GF-D8 (cell line): ENCODE measurements around the gene POU2F1.

Experiments used
- DNase-seq: peaks from one replicate; lab custom pipeline; 2025; lab: John Stamatoyannopoulos, UW

The POU2F1 gene

DNA sequence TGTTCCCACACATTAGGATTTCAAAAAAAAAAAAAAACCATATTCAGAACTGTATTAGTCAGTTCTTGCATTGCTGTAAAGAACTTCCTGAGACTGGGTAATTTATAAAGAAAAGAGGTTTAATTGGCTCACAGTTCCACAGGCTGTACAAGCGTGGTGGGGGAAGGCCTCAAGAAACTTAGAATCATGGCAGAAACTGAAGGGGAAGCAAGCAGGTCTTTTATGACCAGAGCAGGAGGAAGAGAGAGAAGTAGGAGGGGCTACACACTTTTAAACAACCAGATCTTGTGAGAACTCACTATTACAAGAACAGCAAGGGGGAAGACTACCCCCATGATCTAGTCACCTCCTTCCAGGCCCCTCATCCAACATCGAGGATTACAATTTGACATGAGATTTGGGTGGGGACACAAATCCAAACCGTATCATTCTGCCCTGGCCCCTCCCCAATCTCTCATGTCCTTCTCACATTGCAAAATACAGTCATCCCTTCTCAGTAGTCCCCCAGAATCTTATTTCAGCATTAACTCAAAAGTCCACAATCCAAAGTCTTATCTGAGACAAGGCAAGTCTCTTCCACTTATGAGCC is 51.8 kb downstream of the POU2F1 start:
- peak; percentile 74 for DNase-seq

DNA sequence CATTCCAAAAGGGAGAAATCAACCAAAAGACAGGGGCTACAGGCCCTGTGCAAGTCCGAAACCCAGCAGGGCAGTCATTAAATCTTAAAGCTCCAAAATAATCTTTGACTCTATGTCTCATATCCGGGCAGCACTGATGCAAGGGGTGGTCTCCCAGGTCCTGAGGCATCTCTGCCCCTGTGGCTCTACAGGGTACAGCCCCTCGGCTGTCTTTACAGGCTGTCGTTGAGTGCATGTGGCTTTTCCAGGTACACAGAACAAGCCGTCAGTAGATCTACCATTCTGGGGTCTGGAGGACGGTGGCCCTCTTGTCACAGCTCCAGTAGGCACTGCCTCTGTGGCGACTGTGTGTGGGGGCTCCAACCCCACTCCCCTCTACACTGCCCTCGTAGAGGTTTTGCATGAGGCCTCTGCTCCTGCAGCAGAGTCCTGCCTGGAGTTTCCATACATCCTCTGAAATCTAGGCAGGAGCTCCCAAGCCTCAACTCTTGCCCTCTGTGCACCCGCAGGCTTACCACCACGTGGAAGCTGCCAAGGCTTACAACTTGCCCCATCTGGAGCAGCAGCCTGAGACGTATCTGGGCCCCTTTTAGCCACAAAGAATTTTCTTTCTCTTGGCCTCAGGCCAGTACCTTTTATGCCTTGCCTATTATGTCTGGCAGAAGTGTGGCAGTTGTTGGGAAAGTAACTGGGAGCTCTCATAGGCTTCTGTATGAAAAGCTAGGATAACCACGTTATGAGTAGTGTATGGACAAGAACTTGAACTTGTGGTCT is 52.5 kb downstream of the POU2F1 start:
- peak; percentile 66 for DNase-seq

DNA sequence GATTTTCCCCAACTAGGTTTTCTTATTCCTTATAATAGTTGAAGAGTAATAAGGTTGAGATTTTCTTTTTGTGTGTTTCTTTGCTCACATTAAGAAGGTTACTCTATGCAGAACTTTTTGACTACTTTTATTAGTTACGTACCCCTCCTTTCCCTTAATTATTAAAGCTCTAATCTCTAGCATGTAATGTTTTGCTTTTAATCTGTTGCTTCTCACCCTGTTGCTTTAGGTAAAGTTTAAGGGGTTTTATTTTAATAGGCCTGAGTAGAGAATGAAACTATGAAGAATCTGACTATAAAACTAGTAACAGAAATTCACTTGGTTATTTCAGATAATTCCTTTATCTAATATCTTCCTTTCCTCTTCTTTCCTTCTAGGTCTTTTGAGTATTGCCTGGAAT is 53.4 kb downstream of the POU2F1 start:
- no peak for DNase-seq

DNA sequence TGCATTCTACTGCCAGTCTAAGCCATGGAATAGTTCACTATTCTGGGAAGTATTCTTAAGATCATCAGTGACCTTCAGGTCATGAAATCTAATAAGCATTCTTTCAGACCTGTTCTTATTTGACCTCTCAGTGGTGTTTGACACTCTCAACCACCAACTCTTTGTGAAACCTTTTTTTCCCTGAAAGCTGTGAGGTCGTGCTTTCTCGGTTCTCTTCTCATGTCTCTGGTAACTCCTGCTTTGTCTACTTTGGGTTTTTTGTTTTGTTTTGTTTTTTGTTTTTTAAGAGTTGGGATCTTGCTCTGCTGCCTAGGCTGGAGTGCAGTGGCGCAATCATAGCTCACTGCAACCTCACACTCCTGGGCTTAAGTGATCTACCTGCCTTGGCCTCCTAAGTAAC is 56.3 kb downstream of the POU2F1 start:
- DNase-seq, result no peak

DNA sequence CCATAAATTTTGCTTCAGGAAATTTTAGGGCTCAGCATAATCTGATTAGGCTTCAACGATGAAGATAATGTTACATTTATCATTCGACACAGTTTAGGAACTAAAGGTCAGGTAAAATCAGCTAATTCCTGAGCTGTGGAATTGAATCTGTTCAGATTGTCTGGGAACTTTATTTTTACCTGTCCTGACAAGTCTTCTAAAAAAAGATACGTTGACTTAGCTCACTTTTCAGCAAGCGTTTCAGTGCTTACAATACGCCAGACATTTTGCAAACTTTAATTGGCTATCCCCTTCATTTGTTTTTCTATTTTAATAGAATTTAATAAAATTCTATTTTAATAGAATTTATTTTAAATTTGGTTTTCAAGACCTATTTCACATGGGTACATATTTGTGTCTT is 57.8 kb downstream of the POU2F1 start:
- DNase-seq, result no peak

DNA sequence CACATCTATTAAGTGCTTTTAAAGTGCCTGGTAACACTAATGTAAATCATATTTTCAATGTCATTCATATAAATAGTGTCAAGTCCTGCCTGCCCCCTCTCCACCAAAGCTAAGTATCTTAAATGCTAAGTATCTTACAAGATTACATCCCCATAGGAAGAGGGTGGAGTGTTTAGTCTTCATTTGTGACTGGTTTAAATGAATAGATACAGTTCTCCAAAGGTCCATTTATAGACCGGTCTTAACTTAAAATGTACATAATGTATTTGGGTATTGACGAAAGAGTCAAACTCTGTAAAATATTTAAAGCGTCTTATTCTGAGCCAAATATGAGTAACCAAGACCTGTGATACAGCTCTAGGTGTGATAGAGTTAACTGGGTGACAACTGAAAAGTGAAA is 60.2 kb downstream of the POU2F1 start:
- DNase-seq, result no peak

DNA sequence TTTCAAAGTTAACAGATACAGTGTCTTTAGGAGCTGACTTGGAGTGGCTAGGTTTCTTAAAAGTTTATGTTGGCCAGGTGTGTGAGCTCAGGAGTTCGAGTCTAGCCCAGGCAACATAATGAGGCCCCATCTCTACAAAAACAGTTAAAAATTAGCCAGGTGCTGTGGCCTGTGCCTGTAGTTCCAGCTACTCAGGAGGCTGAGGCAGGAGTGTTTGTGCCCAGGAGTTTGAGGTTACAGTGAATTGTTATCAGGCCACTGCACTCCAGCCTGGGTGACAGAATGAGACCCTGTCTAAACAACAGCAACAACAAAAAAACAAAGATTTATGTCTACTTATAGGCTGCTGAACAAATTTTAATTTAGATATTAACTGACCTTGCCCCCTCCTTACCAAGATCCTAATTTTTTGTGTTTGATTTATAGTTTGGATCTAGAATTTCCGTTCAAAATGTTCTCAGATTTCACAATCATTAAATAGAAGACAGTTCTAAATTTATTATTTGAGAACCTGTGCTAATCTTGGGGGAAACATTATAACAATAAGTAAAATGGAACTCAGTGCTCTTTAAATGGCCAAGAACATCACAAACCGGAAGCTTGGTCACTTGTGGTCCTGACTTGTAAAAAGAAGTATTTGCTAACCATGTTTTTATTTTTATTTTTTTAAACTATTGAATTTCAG is 67.8 kb downstream of the POU2F1 start:
- DNase-seq, result no peak

DNA sequence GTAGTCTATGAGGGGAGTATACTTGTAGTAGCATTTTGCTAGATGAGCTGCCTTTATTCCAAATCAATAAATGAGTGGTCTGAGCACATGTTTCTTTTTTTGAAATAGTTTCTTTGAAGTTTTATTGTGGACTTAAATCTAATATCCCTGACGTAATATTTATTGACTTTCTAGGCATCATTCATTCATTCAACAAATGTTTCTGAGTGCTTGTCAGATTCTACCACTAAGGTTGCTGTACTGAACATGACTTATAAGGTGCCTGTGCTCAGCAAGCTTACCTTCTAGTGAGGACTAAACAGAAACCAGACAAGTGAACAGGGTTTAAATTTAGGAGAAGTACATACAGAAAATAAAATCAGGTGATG is 68.4 kb downstream of the POU2F1 start:
- no peak for DNase-seq

DNA sequence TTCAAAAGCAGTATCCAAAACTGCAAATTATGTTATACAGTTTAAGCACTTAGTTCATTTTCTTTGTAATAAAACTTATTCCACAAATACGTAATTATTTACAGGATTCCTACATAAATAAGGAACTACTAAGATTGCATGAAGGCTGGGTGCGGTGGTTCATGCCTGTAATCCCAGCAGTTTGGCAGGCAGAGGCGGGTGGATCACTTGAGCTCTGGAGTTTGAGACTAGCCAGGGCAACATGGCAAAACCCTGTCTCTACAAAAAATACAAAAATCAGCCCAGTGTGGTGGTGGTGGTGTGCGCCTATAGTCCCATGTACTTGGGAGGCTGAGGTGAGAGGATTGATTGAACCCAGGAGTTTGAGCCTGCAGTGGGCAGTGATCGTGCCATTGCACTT is 69.3 kb downstream of the POU2F1 start:
- no peak for DNase-seq

DNA sequence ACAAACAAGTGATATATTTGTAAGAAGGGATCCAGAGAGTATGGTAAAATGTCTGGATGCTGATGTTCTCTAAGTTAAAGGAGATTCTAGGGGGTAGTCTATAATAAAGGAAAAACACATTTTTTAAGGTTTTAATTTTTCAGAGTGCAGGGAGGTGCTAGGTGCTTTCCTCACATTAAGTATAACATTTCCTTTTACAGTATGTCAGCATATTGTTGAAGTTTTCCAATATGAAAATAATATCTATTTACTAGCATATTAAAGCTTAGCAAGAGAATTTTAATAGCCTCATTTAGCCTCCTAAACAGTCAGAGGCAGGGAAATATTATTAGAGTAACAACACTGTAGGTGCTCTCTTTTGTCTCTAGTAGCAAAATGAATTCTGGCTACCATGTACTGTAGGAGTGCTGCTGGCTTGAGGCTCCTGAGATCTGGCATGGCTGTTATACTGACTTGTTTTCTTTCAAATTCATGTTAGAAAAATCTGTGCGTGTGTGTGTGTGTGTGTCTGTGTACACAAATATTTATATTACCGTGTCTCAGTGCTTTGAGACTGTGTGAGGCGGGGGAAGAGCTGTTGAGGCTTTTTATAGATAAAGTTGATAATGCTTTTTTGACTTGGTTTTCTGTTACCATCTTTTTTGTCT is 71.0 kb downstream of the POU2F1 start:
- DNase-seq, result no peak

DNA sequence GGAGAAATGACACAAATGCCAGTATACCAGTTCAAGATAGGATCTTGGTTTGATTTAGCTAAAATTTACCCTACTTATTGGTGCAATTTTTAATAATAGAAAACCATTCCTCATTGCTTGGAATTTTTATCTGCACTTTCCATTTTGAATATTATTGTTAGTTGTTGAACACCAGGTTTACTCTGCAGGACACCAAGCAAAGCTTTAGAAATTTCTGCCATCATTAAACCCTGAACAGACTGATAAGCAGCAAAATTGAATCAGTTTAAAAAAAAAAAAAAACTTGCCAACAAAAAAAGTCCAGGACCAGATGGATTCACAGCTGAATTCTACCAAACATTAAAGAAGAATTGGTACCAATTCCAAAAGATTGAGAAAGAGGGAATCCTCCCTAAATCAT is 71.5 kb downstream of the POU2F1 start:
- DNase-seq, result no peak

DNA sequence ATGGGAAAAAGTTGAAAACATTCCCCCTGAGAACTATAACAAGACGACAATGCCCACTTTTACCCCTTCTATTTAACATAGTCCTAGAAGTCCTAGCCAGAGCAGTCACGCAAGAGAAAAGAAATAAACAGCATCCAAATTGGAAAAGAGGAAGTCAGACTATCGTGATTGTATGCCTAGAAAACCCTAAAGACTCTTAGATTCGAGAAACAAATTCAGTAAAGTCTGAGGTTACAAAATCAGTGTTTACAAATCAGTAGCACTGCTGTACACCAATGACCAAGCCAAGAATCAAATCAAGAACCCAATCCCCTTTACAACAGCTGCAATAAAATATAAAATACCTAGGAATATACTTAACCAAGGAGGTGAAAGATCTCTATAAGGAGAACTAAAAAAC is 72.4 kb downstream of the POU2F1 start:
- DNase-seq, result no peak

DNA sequence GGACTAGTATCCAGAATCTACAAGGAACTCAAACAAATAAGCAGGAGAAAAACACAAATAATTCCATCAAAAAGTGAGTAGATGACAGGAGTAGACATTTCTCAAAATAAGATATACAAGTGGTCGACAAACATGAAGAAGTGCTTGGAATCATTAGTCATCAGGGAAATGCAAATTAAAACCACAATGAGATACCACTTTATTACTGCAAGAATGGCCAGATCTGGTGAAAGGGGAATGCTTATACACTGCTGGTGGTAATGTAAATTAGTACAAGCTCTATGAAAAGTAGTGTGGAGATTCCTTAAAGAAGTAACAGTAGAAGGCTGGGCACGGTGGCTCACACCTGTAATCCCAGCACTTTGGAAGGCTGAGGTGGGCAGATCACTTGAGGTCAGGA is 73.8 kb downstream of the POU2F1 start:
- no peak for DNase-seq

DNA sequence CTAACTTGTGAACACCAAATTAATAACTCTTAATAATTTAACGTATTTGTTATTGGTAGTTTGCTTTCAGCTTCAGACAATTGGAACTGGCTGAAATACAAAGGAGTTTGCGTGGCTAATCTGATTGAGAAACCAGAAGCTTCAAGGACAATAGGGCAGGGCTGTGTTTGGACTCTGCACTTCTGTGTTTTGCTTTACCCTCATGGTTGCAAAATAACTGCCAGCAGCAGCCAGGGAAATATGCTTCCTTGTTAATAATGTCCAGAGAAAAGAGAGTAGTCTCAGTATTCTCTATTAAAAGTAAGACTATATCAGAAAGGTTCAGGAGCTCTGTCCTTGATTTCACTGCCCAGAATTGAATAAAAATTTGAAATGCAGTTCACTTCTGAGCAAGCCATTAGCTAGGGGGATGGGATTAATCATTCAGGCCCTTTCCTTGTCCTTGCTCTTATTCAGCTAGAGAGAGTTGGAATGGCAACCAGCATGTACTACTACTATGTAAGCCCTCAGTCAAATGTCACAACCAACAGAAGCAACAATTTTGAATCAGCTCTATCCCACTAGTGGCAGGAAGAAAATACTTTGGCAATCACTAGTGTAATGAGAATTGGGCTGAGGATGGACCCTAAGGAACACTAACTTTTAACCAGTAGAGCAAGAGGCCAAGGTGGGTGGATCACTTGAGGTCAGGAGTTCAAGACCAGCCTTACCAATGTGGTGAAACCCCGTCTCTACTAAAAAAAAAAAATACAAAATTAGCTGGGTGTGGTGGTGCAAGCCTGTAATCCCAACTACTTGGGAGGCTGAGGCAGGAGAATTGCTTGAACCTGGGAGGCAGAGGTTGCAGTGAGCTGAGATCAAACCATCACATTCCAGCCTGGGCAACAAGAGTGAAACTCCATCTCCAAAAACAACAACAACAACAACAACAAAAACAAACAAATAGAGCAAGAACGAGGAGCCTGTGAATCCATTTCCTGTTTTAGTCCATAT is 76.8 kb downstream of the POU2F1 start:
- peak; percentile 79 for DNase-seq

DNA sequence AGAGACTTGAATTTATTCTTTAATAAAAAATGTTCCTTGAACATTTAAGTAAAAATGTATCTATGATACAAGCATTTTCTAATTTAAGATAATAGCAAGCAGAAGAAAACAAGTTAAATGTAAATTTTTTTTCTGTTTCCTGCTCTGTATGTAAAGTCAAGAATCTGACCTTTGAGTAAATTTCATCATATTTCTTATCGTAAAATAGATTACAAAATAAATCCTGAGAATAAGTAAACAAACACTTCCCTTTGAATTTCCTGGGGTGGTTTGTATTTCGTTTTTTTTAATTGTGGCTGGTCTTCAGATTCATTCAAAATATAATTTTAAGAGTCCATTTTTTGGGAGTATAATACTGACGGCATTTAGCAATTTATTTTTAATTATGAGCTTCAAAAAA is 77.6 kb downstream of the POU2F1 start:
- DNase-seq, result no peak

DNA sequence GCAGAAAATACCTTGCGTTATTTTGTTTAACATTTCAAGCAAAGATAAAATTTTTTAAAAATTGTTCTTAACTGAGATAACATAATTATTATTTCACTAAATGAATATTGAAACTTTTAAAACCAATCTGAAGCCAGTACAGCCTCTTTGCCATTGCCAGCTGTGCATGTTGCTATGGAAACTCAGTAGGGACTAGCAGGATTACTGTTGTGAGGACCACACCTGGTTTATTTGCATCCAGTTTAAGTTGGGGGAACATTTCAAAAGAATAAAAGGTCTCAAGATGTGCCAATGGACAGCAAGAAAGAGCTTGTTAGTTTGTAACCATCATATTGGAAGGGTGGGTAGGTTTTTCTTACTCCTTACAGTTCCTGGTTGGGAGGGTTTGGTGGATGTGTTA is 80.7 kb downstream of the POU2F1 start:
- no peak for DNase-seq

DNA sequence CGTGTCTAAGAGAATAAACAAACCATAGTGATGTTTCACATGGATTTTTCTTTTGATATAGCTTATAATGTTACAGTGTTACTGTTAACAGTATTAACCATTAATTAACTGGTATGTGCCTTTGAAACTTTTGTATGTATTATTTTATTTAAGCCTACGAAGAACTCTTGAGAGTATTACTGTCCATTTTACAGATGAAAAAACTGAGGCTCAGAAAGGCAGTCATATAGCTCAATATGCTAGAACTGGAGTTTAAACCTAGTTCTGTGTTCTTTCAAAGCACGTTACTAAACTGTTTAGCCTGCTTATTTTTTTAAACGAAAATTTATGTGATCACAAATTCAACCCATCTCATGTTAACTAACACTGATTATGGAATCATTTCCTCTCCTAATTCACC is 83.5 kb downstream of the POU2F1 start:
- no peak for DNase-seq

DNA sequence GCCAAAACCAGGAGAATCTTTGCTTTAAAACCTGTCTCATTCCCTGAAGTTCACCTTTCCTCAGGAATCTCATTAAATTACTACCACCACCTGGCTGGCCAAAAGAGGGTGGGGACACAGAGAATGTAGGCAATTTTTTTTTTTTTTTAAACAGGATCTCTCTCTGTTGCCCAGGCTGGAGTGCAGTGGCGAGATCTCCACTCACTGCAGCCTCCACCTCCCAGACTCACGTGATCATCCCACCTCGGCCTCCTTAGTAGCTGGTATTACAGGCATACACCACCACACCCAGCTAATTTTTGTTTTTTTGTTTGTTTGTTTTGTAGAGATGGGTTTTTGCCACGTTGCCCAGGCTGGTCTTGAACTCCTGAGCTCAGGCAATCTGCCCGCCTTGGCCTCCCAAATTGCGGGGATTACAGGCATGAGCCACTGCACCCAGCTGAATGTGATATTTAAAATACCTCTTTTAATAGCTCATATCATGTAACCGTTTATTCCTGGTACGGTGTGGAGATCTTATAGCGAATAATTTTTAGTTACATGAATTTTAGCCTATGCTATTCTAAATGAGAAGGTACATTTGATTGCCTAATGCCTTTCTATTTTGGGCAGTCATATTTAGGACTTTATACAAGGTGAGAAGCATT is 84.5 kb downstream of the POU2F1 start:
- no peak for DNase-seq

DNA sequence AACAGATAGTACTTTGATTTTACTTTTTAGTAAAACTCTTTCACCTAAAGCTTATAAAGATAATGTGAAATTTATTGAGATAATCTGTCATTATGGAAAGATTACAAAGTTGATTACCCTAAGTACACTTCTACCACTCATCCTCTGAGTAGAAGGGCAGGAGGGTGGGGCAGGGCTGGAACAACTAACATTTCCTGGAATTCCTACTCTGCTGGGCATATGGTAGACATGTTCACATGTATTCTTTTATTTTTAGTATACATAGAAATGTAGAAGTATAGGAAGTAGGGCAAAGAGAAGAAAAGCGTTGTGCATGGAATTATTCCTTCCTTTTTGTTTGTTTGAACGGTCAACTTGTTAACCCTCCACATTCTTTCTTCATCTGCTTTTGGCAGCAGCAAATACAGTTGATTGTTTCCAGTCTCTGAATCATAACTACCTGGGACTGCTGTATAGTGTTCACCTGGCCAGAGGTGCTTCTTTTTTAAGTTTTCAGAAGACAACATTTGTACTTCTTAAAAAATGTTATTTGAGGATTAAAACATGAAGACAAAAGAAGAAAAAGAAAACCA is 85.1 kb downstream of the POU2F1 start:
- DNase-seq, result no peak

DNA sequence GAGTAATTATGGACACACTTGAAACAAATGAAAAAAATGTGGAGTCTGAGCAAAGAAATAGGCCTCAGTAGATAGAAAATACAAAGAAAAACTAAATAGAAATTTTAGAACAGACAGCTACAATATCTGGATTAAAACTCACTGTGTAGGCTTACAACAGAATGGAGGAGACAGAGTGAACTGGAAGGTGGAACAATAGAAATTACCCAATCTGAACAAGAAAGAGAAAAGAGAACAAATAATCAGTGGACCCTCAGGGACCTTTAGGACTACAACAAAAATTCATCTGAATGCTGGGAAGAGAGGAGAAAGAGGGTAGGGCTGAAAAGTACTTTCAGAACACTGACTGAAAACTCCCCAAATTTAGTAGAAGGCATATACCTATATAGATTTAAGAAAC is 90.0 kb downstream of the POU2F1 start:
- no peak for DNase-seq

DNA sequence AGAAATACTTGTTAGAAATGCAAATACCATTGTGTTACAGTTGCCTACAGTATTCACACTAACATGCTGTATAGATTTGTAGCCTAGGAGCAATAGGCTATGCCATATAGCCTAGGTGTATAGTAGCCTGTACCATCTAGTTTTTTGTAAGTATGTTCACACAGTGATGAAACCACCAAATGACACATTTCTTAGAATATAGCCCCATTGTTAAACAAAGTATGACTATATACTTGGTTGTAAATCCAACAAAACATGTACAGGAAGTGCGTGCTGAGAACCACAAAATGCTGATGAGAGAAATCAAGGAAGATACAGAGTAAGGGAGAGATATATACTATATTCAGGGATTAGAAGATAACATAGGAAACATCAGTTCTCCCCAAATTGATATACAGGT is 92.2 kb downstream of the POU2F1 start:
- no peak for DNase-seq
